SIG-M5 treated with dmso at 0.1 percent for 504 hours (cell line): ENCODE measurements around the gene CPA5.
"Not testable (repeated sequence)": the region's sequence is repeated elsewhere in the genome, so short reads cannot be mapped to it uniquely, and the experiment has no call there.

Experiments
- DNase-seq: peaks from one replicate; lab custom pipeline; 2025; ENCODE audit not compliant: unreplicated experiment; lab: John Stamatoyannopoulos, UW

The CPA5 gene, protein sequence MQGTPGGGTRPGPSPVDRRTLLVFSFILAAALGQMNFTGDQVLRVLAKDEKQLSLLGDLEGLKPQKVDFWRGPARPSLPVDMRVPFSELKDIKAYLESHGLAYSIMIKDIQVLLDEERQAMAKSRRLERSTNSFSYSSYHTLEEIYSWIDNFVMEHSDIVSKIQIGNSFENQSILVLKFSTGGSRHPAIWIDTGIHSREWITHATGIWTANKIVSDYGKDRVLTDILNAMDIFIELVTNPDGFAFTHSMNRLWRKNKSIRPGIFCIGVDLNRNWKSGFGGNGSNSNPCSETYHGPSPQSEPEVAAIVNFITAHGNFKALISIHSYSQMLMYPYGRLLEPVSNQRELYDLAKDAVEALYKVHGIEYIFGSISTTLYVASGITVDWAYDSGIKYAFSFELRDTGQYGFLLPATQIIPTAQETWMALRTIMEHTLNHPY

DNA sequence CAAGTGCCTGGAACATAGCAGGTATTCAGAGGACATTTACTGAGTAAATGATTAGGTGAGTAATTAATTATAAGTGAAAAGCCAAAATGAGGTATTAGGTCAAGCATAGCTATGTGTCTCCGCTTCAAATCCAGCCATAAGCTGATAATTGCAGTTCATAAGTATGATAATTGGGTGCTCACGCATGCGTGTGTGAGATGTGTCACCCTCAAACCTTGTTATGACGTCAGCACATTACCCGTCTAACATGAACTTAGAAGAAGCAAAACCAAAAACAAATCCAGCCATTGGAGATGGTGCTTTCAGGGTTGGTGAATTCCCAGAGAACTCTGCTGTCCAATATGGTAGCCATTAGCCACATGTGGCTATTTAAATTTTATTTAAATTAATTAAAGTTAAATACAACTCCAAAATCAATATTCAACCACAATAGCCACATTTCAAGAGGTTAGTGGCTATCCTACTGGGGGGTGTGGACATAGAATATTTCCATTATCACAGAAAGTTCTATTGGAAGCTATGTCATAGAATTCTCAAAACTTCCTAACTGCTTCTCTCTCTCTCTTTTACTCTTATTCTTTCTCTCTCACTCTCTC lies at the start of gene CPA5:
TSS of gene CPA5 (plus strand) at position 546 of the 596 bp plus-strand sequence. CDS start 1,670 bp downstream, outside the sequence.
- DNase-seq: no peak

DNA sequence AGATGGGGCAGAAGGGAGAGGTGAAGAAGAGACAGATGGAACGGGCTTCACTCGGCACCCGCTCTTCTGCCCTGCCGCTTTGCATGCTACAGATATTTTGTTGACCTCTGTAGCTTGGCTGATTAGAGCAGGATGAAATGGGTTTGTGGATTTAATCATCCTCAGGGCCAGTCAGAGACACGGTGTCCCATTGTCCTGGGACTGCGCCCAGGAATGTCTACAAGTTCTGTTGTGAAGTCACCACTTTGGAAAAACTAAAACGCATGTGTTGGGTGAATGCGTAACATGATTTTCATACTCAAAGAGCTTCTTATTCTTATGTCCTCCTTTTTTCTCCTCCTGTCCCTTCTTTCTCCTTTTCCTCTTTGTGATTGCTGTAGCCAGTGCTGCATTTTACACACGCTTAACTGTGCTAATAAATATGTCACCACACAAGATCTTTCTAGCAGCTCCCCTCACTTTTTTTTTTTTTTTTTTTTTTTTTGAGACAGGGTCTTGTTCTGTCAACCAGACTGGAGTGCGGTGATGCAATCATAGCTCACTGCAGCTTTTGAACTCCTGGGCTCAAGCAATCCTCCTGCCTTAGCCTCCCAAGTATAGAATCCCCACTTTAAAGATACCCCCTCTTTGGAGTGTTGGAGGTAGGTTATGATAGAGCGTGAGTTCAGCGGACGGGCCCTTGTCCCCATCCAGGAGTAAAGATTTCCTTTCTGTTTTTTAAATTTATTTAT lies 48.2 kb upstream of the CPA5 start:
- DNase-seq: no peak

DNA sequence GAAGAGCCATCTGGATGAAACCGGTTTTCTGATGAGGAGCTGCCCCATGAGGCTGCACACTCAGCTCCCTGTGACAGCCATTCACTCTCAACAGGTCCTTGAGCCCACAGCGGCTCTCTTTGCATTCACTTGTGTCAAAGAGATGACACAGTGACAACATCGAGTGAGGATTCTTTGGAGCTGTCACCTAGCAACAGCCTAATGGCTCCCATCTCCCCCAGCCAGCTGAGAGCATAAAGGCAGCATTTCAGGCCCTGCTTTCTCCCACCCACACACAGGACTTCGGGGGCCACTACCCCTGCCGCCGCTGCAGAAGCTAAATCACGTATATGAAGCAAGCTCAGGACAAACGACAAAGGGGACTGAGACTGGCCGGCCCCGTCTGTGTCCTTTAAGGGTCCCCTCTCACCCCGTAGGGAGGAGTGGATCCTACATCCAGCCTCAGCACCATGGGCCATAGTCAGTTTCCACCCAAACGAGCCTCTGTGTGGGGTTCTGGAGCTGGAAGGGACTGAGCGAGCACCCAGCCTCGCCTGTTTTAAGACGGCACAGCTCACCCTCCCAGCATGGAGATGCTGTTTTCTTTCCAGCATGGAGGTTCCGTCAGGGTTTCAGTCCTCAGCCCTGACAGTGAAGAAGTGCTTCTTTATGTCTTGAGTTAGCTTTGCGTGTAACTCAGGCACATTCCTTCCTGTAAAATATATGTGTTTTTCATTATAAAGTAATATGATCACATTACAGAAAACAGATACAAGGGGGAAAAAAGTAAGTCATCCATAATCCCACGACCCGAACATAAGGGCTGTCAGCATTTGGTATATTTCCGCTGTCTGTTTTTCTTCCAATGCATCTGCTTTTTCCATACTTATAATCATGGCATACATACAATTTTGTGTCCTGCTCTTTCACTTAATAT lies 46.7 kb upstream of the CPA5 start:
- DNase-seq: no peak

DNA sequence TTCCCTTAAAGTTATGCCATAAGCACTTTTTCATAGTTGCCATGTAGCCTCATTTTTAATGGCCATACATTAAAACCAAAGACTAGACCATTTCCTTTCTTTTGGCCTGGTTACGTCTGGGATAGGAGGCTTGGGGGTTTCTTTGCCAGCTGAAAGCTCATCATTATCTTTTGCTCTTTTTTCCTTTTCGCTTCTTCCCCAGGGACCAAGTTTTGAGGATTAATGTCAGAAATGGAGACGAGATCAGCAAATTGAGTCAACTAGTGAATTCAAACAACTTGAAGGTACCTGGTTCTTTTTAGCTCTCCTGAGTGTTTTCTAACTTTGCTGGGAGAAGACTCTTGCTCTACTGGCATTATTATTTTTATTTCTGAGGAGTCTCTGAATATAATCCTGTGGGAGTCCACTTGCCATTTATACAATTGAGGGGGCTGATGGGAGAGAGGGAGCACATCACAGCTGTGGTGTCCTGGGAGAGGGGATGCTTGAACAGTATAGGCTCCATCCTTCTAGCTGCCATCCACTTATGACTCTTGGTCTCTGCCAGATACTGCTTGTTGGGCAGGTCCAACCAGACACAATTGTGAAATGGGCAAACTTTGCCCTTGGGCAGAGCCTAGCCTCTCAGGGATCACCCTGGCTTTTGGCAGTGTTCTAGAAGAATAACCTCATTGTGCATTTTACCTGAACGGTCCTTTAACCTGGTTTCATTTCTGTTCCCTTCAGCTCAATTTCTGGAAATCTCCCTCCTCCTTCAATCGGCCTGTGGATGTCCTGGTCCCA lies 45.9 kb upstream of the CPA5 start:
- no peak for DNase-seq

DNA sequence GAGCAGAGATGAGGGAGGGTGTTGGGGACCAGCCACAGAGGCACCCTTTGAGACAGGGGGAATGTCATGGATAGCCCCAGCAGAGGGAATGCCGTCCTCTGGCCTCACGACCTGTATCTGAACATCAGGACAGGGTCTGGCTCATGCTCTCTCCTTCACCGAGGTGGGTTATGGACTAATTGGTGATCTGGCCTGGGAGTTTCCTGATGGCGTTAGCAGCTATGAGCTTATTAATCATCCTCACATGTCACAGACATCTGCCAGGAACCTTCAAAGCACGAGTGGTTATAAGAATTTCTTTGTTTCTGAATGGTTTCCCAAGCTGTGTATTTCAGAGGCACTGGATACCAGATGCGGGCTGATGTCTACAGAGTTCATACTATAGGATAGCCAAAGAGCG lies 44.8 kb upstream of the CPA5 start:
- DNase-seq: no peak

DNA sequence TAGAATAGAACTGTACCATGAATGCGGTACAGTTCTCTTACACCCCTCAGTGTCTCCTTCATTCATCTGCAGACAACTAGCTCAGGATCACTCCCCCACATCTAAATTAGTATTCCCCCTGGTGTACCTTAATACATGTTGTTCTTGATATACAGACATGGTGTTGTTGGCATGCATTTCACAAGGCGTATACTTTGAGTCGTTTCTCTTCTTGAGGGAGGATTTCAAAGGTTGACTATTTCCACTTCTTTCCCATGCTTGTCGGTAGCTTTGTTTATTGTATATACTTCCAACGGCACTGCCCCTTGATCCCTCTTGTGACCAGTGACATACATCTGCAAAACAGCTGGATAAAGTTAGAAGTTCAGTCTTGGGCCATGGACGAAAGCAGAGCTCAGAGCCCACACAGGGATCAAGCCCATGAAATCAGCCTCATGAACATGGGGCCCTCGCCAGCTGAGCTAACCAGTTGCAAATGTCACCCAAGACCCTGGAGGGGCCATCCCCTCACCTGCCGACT lies 43.1 kb upstream of the CPA5 start:
- no peak for DNase-seq

DNA sequence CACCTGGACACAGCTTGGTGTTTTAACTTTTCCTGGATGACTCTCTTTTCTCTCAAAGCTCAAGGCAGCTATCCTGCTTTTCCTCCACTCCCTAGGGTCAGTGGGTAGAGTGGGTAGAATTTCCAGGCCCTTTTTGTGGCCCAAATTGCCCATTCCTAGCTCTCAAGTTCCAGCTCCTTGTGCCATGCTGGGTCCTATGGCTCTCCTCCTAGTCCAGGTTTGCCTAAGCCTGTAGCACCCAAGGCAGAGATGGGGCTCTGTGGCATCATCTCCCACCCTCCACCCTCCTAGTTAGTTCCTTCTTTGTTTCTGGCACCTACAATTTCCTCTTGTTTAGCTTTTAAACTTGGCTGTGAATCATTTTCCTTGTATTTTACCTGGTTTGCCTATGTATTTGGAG lies 42.0 kb upstream of the CPA5 start:
- no peak for DNase-seq

DNA sequence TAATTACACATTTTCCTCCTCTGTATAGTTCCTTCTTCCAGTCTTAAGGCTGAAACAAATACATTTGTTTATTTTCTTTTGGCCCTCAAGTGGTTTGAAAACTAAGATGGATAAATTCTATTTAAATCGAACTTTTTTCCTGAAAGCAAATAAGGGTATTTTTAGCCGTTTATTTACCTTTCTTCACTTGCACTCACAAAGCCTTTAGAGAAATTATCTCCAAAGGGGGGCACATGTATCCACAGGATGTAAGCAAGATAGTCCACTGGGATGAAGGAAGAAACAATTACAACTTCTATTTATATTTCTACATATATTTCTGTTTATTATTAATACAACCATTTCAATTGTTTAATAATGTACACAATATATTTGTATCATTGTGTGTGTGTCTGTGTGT lies 41.5 kb upstream of the CPA5 start:
- DNase-seq: no peak

DNA sequence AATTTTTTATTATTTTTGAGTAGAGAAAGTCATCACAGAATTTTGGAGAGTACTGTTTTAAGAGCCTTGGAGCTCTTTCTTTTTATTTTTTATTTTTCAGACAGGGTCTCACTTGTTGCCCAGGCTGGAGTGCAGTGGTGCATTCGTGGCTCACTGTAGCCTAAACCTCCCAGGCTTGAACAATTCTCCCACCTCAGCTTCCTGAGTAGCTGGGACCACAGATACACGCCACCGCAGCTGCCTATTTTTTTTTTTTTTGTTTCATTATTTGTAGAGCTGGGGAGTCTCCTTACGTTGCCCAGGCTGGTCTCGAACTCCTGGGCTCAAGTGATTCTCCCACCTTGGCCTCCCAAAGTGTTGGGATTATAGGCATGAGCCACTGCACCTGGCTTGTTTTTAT lies 41.1 kb upstream of the CPA5 start:
- no peak for DNase-seq

DNA sequence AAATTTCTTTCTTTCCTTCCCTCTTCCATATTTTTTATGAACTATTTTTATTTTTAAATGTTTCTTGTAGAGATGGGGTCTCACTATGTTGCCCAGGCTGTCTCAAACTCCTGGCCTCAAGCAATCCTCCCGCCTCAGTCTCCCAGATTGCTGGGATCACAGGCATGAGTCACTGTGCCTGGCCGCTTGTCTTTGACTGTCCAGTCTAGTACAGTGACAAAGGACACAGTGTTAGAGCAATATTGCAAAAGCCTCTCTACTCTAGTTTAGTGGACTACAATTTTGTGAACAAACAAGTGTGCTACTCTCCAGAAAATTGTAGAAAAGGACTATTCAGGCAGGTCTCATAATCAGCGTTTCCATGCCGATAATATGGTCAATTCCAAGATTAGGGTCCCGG lies 40.6 kb upstream of the CPA5 start:
- DNase-seq: no peak

DNA sequence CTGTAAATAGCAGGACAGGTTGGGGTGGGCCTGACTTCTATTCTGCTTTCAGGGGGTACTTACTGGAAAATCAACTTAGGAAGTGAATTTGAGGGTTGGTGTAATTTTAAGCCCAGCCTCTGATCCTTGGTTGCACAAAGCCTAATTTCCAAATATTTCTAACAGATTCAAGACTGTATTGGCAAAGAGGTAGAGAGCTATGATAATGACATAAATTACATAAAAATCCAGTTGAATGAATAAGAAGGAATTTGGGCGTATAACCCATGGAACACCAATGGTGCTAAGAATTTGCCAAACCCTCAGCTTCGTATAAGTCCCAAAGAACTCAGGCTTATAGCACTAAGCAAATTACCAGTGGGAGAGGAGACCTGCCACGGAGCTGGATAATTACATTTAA lies 39.7 kb upstream of the CPA5 start:
- no peak for DNase-seq

DNA sequence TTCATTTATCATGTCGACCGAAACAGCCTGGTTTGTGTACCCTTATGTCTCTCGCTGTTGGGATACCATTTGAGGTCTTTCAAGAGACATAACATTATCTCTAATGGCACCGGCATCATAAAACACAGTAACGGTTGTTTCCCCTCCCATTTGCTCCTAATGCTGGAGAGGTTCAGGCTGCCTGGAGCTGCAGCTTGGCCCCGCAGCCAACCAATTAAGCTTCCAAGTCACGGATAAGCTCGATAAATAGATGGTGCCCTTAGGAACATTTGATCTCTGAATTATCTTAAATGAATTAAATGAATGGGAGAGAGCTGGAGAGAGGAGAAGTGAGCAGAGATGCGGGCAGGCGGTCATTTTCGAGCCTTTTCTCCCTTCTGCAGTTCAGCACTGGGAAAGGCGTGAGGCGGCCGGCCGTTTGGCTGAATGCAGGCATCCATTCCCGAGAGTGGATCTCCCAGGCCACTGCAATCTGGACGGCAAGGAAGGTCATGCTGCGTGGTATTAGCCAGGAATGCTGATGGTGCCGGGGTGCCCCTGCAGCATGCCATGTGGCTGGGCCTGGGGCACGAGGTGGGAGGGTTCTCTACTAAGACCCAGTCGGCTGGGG lies 39.1 kb upstream of the CPA5 start:
- DNase-seq: no peak

DNA sequence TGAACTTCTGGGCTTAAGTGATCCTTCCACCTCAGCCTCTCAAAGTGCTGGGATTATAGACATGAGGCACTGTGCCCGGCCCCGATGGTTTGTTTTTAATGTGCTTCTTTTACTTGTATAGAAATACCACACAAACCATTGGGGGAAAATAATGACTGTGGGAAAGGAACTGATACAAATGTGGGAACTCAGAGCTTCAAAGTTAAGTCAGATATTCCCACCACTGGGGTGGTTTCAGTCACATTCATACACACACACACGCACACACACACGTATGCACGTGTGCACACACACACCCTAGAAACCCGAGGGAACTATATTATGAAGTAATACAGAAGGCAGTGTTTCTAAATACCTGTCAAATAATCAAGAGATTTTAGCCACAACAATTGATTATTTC lies 34.6 kb upstream of the CPA5 start:
- no peak for DNase-seq

DNA sequence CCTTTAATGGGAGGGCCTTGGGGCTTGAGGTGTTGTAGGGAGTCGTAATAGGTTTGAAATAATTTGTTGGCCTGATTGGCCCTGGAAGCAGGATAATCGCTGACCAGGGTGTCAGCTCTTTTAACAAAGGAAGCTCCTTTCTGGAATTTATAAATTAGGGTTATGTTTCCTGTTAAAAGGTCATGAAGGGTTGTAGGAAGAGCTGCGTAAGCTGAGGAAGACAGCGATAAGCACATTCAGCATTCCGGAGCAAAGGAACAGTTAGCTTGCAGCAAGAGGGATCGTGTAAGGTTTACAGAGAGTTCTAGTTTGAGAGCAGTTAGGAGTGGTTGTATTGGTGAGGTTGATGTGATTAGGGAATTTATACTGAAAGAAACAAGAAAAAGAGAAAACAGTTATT lies 30.3 kb upstream of the CPA5 start:
- no peak for DNase-seq

DNA sequence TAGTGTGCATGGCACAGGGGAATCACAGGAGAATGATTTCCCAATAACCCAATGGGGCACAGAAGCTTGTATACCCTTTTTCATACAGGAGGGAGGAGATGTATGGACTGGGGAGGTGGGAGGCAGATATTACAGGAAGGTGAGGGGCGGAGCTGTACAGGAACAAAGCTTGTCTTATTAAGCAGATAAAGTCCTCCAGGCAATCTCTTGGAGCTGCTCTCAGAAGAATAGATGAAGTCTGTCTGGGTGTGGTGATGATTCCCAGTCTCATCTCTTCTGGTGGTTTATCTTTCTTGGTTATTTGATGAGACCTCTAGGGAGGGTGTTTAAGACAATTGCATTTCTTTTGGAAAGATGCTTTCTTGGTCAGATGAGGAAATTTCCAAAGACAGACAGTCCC lies 25.1 kb upstream of the CPA5 start:
- no peak for DNase-seq

DNA sequence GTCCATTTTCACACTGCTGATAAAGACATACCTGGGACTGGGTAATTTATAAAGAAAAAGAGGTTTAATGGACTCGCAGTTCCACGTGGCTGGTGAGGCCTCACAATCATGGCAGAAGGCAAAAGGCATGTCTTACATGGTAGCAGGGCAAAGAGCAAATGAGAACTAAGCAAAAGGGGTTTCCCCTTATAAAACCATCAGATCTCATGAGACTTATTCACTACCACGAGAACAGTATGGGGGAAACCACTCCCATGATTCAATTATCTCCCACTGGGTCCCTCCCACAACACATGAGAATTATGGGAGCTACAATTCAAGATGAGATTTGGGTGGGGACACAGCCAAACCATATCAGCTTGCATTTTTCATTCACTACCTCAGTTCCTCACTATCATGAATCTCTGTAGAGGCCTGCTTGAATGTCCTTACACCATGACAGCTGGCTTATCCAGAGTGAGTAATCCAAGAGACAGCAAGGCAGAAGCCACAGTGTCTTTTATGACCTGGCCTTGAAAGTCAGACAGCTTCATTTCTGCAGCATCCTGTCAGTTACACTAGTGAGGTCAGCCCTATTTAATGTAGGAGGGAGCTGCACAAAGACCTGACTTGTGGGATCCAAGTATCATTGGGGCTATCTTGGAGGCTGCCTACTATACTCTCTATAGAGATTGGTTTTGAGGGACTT lies 22.9 kb upstream of the CPA5 start:
- not testable (repeated sequence) for DNase-seq

DNA sequence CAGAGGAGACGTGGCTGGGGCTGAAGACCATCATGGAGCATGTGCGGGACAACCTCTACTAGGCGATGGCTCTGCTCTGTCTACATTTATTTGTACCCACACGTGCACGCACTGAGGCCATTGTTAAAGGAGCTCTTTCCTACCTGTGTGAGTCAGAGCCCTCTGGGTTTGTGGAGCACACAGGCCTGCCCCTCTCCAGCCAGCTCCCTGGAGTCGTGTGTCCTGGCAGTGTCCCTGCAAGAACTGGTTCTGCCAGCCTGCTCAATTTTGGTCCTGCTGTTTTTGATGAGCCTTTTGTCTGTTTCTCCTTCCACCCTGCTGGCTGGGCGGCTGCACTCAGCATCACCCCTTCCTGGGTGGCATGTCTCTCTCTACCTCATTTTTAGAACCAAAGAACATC lies 22.0 kb upstream of the CPA5 start:
- DNase-seq: peak; percentile 44

DNA sequence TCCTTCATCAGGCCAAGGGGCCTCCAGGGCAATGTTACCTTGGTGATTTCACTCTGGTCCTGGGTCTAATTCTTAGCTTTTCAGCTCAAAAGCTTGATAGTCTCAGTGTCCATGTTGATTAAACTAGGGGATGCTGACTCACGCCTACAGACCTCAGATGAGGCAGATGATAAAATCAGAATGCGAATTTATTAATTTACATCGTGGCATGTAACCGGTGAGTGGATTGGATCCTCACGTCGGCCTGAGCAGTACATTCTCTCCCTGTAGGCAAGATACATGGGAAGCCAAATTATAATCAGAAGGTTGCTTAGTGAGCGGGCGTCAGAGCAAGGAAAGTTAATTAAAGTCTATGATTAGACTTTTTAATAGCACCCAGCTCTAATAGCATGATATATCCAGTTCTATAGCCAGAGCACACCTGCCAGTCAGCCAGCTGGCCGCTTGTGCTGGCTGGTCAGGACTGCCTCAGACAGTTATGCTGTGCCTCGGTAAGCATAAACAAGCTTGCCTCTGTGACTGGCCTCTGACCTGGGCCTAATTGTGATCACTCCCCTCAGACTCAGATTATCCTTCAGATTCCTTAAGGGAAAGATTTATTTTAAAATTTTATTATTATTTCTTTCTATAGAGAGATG lies 20.2 kb upstream of the CPA5 start:
- no peak for DNase-seq

DNA sequence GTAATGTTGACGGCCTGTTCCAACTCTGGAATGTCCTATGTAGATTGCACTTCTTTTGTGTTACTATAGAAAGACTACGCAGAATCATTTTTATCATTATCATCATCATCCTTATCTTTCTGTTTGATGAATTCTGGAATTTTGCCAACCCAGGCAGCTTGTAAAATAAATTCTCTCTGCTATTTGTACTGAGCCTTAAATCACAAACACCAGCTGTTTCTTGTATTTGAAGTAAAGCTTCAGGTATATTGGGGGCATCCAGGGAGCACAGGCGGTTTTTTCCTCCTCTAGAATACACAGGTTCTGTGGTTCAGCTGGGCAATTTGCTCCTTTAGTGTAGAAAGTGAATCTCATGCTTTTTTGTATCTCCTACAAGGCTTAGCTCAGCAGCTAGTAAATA lies 14.9 kb upstream of the CPA5 start:
- no peak for DNase-seq
